NOMO-1 treated with dmso at 0.1 percent for 144 hours (cell line): ENCODE data around the gene GPLD1.
"Not testable (repeated sequence)": the region's sequence is repeated elsewhere in the genome, so short reads cannot be mapped to it uniquely, and the experiment has no call there.

Source experiments
- DNase-seq: peaks from one replicate; lab custom pipeline; 2025; ENCODE audit not compliant: unreplicated experiment; lab: John Stamatoyannopoulos, UW

GPLD1 gene

GRCh38 chr6:24489470-24489869 is at the start of gene GPLD1:
Gene GPLD1 (minus strand): TSS chr6:24489578. CDS start chr6:24489511, 67 bp downstream.
- DNase-seq: no peak

- no peak for DNase-seq
Observed at GRCh38 chr6:24537771-24538385, 48.5 kb upstream of the GPLD1 start.

GRCh38 chr6:24537082-24537699 is 47.8 kb upstream of the GPLD1 start:
- DNase-seq: no peak

GRCh38 chr6:24536466-24536865 is 47.1 kb upstream of the GPLD1 start:
- no peak for DNase-seq

GRCh38 chr6:24535210-24535609 is 45.8 kb upstream of the GPLD1 start:
- DNase-seq: no peak

GRCh38 chr6:24534329-24534728 is 45.0 kb upstream of the GPLD1 start:
- DNase-seq: no peak

GRCh38 chr6:24529985-24530384 is 40.6 kb upstream of the GPLD1 start:
- DNase-seq: no peak

- no peak for DNase-seq
Observed at GRCh38 chr6:24524805-24525204, 35.4 kb upstream of the GPLD1 start.

GRCh38 chr6:24524329-24524728 is 35.0 kb upstream of the GPLD1 start:
- no peak for DNase-seq

GRCh38 chr6:24522228-24523176 is 33.1 kb upstream of the GPLD1 start:
- no peak for DNase-seq

- DNase-seq: no peak
Observed at GRCh38 chr6:24520929-24521546, 31.7 kb upstream of the GPLD1 start.

- DNase-seq: no peak
Observed at GRCh38 chr6:24517659-24518543, 28.5 kb upstream of the GPLD1 start.

GRCh38 chr6:24513602-24514001 is 24.2 kb upstream of the GPLD1 start:
- DNase-seq: no peak

GRCh38 chr6:24511976-24512375 is 22.6 kb upstream of the GPLD1 start:
- not testable (repeated sequence) for DNase-seq

- no peak for DNase-seq
Observed at GRCh38 chr6:24506814-24507520, 17.6 kb upstream of the GPLD1 start.

- no peak for DNase-seq
Observed at GRCh38 chr6:24504649-24505586, 15.5 kb upstream of the GPLD1 start.

- no peak for DNase-seq
Observed at GRCh38 chr6:24504287-24504648, 14.9 kb upstream of the GPLD1 start.

- DNase-seq: no peak
Observed at GRCh38 chr6:24501914-24502313, 12.5 kb upstream of the GPLD1 start.

GRCh38 chr6:24501374-24501773 is 12.0 kb upstream of the GPLD1 start:
- no peak for DNase-seq
